ENCODE measurements around the gene OR2T11. TPM values are rescaled to one million over a fixed set of nuclear protein-coding genes. Genes with fewer than 3 reads are reported as not detected.

The OR2T11 gene
- total RNA-seq, 1 donor from 2014 or later: not detected

DNA sequence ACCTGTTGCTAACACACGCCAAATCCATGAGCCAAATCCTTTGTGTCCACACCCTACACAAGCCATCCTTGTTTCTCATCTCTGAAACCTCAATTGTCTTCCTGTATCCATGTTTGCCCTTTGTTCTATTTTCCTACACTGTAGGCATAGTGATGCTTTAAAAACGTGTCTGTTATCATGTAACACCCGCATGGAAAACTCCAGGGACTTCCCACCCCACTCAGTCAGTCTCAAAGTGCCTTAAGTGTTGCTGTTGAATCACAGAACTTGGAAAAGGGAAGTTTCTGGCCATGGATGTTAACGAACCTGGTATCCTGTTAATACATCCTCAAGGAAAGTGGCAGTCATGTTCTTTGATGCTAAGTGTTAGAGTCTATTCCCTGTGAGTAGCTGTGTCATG is 9.7 kb downstream of the OR2T11 start:
- H3K4me3 ChIP-seq (ENCODE audit: low read depth, low read length): no peak overlapping the region
- DNase-seq (ENCODE audit: low read depth): no peak
- no peaks in the 10 kb centered on the region for H3K36me3 ChIP-seq (ENCODE audit: control insufficient read depth, insufficient read depth, low read length)
- H3K27me3 ChIP-seq (ENCODE audit: control insufficient read depth, insufficient read depth, low read length): no peaks in the 10 kb centered on the region
- TF ChIP-seq, protein P1, sequence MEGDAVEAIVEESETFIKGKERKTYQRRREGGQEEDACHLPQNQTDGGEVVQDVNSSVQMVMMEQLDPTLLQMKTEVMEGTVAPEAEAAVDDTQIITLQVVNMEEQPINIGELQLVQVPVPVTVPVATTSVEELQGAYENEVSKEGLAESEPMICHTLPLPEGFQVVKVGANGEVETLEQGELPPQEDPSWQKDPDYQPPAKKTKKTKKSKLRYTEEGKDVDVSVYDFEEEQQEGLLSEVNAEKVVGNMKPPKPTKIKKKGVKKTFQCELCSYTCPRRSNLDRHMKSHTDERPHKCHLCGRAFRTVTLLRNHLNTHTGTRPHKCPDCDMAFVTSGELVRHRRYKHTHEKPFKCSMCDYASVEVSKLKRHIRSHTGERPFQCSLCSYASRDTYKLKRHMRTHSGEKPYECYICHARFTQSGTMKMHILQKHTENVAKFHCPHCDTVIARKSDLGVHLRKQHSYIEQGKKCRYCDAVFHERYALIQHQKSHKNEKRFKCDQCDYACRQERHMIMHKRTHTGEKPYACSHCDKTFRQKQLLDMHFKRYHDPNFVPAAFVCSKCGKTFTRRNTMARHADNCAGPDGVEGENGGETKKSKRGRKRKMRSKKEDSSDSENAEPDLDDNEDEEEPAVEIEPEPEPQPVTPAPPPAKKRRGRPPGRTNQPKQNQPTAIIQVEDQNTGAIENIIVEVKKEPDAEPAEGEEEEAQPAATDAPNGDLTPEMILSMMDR (IDR thresholded peaks at IDR 0.05; ENCODE audit: insufficient read depth, low read length, poor library complexity, severe bottlenecking): no peak

DNA sequence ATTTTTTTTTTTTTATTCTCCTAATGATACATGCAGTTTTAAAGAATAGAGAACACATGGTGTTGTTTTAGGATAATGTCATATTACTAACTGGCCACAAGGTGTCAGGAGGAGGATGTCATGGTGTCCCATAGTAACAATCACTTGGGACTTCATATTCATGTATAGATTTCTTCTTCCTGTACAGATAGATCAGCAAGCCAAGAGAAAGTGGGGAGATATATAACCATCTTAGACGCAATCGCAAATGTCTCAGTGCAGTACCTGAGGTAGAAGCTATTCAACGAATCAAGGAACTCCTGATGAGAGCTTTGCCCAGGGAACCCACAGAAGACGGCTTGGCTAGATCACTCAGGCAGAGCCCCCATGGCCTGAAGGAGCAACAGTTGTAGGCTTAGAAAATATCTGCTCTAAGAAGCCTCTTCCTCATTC is 12.3 kb downstream of the OR2T11 start:
- no peak for DNase-seq (ENCODE audit: low read depth)
- Histone ChIP-seq H3K4me3 (ENCODE audit: low read depth, low read length) (no peak overlapping the region), H3K27me3 (ENCODE audit: control insufficient read depth, insufficient read depth, low read length) (no peaks in the 10 kb centered on the region), H3K36me3 (ENCODE audit: control insufficient read depth, insufficient read depth, low read length) (no peaks in the 10 kb centered on the region)
- TF ChIP-seq, protein P1 (IDR thresholded peaks at IDR 0.05; ENCODE audit: insufficient read depth, low read length, poor library complexity, severe bottlenecking): peak; percentile 32

- DNase-seq (ENCODE audit: low read depth): no peak
- H3K36me3 ChIP-seq (ENCODE audit: control insufficient read depth, insufficient read depth, low read length): no peaks in the 10 kb centered on the region
- TF ChIP-seq, protein P1 (IDR thresholded peaks at IDR 0.05; ENCODE audit: insufficient read depth, low read length, poor library complexity, severe bottlenecking): no peak
- H3K4me3 ChIP-seq (ENCODE audit: low read depth, low read length): no peak overlapping the region
- no peaks in the 10 kb centered on the region for H3K27me3 ChIP-seq (ENCODE audit: control insufficient read depth, insufficient read depth, low read length)
These were observed 13.1 kb downstream of the OR2T11 start for GRCh38 chr1:248621770-248622169.

- TF ChIP-seq, protein P1 (IDR thresholded peaks at IDR 0.05; ENCODE audit: insufficient read depth, low read length, poor library complexity, severe bottlenecking): peak; percentile 52
- Histone ChIP-seq H3K27me3 (ENCODE audit: control insufficient read depth, insufficient read depth, low read length) (no peaks in the 10 kb centered on the region), H3K36me3 (ENCODE audit: control insufficient read depth, insufficient read depth, low read length) (no peaks in the 10 kb centered on the region), H3K4me3 (ENCODE audit: low read depth, low read length) (no peak overlapping the region)
- DNase-seq (ENCODE audit: low read depth): no peak
These were observed 16.0 kb downstream of the OR2T11 start for GRCh38 chr1:248618878-248619277.

DNA sequence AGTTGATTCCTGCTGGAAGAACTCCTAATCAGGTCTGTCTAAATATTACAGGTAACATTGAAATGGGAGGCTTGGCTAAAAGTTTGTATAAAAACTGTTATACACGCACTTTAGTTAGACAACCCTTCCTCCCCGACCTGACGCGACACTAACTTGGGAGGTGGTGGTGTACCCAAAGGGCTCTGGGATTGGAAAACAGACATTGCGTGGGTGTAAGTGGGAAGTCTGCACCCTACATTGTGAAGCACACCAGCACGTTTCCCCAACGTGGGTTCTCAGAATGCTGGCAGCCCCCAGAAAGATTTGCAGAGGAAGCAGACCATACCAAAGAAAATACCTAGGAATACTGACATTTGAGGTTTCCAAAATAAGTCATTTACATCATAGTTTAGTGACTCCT is 16.8 kb downstream of the OR2T11 start:
- Histone ChIP-seq H3K36me3 (ENCODE audit: control insufficient read depth, insufficient read depth, low read length) (no peaks in the 10 kb centered on the region), H3K4me3 (ENCODE audit: low read depth, low read length) (no peak overlapping the region), H3K27me3 (ENCODE audit: control insufficient read depth, insufficient read depth, low read length) (no peaks in the 10 kb centered on the region)
- no peak for DNase-seq (ENCODE audit: low read depth)
- TF ChIP-seq, protein P1 (IDR thresholded peaks at IDR 0.05; ENCODE audit: insufficient read depth, low read length, poor library complexity, severe bottlenecking): no peak

DNA sequence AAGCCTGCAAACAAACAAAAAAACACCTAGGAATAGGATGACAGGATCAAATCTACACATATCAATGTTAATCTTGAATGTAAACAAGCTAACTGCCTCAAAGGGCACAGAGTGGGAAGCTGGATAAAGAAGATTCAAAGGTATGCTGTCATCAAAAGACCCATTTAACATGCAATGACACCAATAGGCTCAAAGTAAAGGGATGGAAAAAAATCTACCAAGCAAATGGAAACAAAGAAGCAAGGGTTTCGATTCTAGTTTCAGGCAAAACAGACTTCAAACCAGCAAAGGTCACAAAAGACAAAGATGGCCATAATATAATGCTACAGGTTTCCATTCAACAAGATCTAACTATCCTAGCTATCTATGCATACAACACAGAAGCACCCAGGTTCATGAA is 21.1 kb downstream of the OR2T11 start:
- TF ChIP-seq, protein P1 (IDR thresholded peaks at IDR 0.05; ENCODE audit: insufficient read depth, low read length, poor library complexity, severe bottlenecking): no peak
- no peaks in the 10 kb centered on the region for H3K36me3 ChIP-seq (ENCODE audit: control insufficient read depth, insufficient read depth, low read length)
- DNase-seq (ENCODE audit: low read depth): no peak
- no peak overlapping the region for H3K4me3 ChIP-seq (ENCODE audit: low read depth, low read length)
- H3K27me3 ChIP-seq (ENCODE audit: control insufficient read depth, insufficient read depth, low read length): no peaks in the 10 kb centered on the region
